ENCODE measurements around the gene SORCS2.

GRCh38 chr4:7703688-7704087, 511.4 kb downstream of the SORCS2 start:
- no peak for TF ChIP-seq EZH2 (IDR thresholded peaks at IDR 0.05)
- TF ChIP-seq POLR2AphosphoS5 (IDR thresholded peaks at IDR 0.05; ENCODE audit: borderline replicate concordance, low read depth, low read length): no peak

Data from SK-N-MC (cell line).